ENCODE results near the gene CEP164.

DNA sequence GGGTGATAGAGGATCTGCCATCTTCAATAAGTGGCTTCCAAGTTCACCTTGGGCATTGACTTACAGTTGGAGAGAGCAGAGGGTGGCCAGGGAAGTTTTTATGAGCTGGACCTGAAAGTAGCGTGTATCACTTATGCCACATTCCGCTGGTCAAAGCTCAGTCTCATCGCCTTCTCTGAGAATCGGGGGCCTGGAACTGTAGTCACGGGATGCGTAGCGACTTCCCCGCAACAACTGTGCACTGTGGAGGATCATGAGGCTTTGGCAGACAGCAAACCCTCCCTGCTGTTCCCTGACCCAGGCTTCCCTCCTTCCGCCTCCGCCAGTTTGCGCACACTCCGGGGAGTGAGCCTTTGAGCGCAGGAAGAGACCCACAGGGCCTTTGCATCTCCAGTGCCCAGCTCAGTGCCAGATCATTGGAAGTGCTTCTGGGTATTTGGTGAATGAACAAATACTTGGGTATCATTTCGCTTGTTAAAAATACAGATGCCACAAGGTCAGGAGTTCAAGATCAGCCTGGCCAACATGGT is 95.5 kb downstream of the CEP164 start:
- TF ChIP-seq, protein P1, sequence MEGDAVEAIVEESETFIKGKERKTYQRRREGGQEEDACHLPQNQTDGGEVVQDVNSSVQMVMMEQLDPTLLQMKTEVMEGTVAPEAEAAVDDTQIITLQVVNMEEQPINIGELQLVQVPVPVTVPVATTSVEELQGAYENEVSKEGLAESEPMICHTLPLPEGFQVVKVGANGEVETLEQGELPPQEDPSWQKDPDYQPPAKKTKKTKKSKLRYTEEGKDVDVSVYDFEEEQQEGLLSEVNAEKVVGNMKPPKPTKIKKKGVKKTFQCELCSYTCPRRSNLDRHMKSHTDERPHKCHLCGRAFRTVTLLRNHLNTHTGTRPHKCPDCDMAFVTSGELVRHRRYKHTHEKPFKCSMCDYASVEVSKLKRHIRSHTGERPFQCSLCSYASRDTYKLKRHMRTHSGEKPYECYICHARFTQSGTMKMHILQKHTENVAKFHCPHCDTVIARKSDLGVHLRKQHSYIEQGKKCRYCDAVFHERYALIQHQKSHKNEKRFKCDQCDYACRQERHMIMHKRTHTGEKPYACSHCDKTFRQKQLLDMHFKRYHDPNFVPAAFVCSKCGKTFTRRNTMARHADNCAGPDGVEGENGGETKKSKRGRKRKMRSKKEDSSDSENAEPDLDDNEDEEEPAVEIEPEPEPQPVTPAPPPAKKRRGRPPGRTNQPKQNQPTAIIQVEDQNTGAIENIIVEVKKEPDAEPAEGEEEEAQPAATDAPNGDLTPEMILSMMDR (IDR thresholded peaks at IDR 0.05; ENCODE audit: low read depth, low read length, poor library complexity, severe bottlenecking): no peak
- TF ChIP-seq EZH2phosphoT487 (IDR thresholded peaks at IDR 0.05; ENCODE audit: borderline replicate concordance, low read length): no peak
